Smooth muscle cell (in vitro differentiated cells): ENCODE results near the gene TNFSF8. TPM values are rescaled to one million over a fixed set of nuclear protein-coding genes. Genes with fewer than 3 reads are reported as not detected.

Experiments used
- DNase-seq: peaks from one replicate; lab custom pipeline; 2025; ENCODE audit not compliant: unreplicated experiment; lab: John Stamatoyannopoulos, UW
- H2AFZ ChIP-seq: fragments of 200-600 bp; sonication (generic); 2 replicates; pipeline ENCODE4 v1.6.0; 2016; ENCODE audit warnings: antibody characterized with exemption, low read depth, mild to moderate bottlenecking
- H3F3A ChIP-seq: fragments of 200-600 bp; sonication (generic); 2 replicates; pipeline ENCODE4 v1.6.0; 2017; ENCODE audit warnings: antibody characterized with exemption, low read depth
- H3K27ac ChIP-seq: fragments of 200-600 bp; sonication (generic); 2 replicates; pipeline ENCODE4 v1.5.1; 2016; ENCODE audit warnings: low read depth, mild to moderate bottlenecking
- H3K27me3 ChIP-seq: fragments of 200-600 bp; sonication (generic); 2 replicates; pipeline ENCODE4 v1.6.1; 2016; ENCODE audit warnings: low read depth, mild to moderate bottlenecking
- H3K36me3 ChIP-seq: fragments of 200-600 bp; sonication (generic); 2 replicates; pipeline ENCODE4 v1.5.1; 2016; ENCODE audit warnings: low read depth
- H3K4me1 ChIP-seq: fragments of 200-600 bp; sonication (generic); 2 replicates; pipeline ENCODE4 v1.5.1; 2016; ENCODE audit warnings: low read depth
- H3K4me2 ChIP-seq: fragments of 200-600 bp; sonication (generic); 2 replicates; pipeline ENCODE4 v1.6.0; 2016; ENCODE audit warnings: mild to moderate bottlenecking
- H3K4me3 ChIP-seq: fragments of 200-600 bp; sonication (generic); 2 replicates; pipeline ENCODE4 v1.5.1; 2016; ENCODE audit warnings: mild to moderate bottlenecking
- H3K79me2 ChIP-seq: fragments of 200-600 bp; sonication (generic); 2 replicates; pipeline ENCODE4 v1.6.0; 2016; ENCODE audit warnings: low read depth, mild to moderate bottlenecking
- H3K9ac ChIP-seq: fragments of 200-600 bp; sonication (generic); 2 replicates; pipeline ENCODE4 v1.6.0; 2016; ENCODE audit warnings: low read depth
- H3K9me3 ChIP-seq: fragments of 200-600 bp; sonication (generic); replicated peaks from 2 replicates; pipeline ENCODE4 v1.5.1; 2016; ENCODE audit warnings: low read depth
- H4K20me1 ChIP-seq: fragments of 200-600 bp; sonication (generic); 2 replicates; pipeline ENCODE4 v1.6.0; 2016; ENCODE audit warnings: low read depth
- CTCF ChIP-seq: fragments of 200-600 bp; sonication (generic); IDR thresholded peaks from 2 replicates; pipeline ENCODE4 v1.5.1; 2017; ENCODE audit warnings: borderline replicate concordance, mild to moderate bottlenecking, antibody characterized with exemption; ENCODE audit not compliant: insufficient read depth, poor library complexity, severe bottlenecking
- WGBS: methylation state at CpG from one replicate; pipeline ENCODE4 v1.1.7; 2016; ENCODE audit warnings: low lambda C conversion rate; 5-methylcytosine and 5-hydroxymethylcytosine counted together
- polyA plus RNA-seq: library from polyadenylated mRNA; unstranded; fragments of >200 nt; fragmentation: Nextera tagmentation; extraction: Ambion mirVana; gene quantifications from 2 replicates; pipeline ENCODE4 v1.2.1, GENCODE V29; 2016
- total RNA-seq: library from RNA; depleted of rRNA; stranded (reverse); fragments of >200 nt; gene quantifications from 2 replicates; pipeline ENCODE4 v1.2.3, GENCODE V29; 2014

Gene TNFSF8
- total and polyA plus RNA-seq, 2 experiments from 2014 or later: not detected

- Histone ChIP-seq H3K4me3 (no peak overlapping the region), H3K27me3 (no peaks in the 10 kb centered on the region)
Observed at GRCh38 chr9:114913656-114914055, 16.7 kb downstream of the TNFSF8 start.

GRCh38 chr9:114913217-114913616, 17.2 kb downstream of the TNFSF8 start:
- no peak for TF ChIP-seq CTCF
- H3K9ac ChIP-seq: no peak overlapping the region

More at GRCh38 chr9:114913656-114914055, 16.7 kb downstream of the TNFSF8 start:
- Histone ChIP-seq H3K36me3 (no peaks in the 10 kb centered on the region), H3K79me2 (no peaks in the 10 kb centered on the region), H3F3A (no peaks in the 10 kb centered on the region), H3K9me3 (no peaks in the 10 kb centered on the region), H4K20me1 (no peaks in the 10 kb centered on the region), H3K9ac (no peak overlapping the region), H3K27ac (no peak overlapping the region), H3K4me2 (no peak overlapping the region), H3K4me1 (peaks cover 1% of the 10 kb centered on the region), H2AFZ (no peak overlapping the region)
- WGBS: 95% methylated on average over 4 of the region's 4 CpGs
- TF ChIP-seq CTCF: no peak
- no peak for DNase-seq

GRCh38 chr9:114911167-114911821, 19.1 kb downstream of the TNFSF8 start:
- Histone ChIP-seq H4K20me1 (no peaks in the 10 kb centered on the region), H3K4me3 (no peak overlapping the region), H3K4me2 (no peak overlapping the region), H3K9ac (no peak overlapping the region), H3K27ac (no peak overlapping the region), H3K4me1 (peaks cover 6% of the 10 kb centered on the region), H3K9me3 (no peaks in the 10 kb centered on the region), H3F3A (no peaks in the 10 kb centered on the region), H3K36me3 (no peaks in the 10 kb centered on the region), H3K27me3 (no peaks in the 10 kb centered on the region), H3K79me2 (no peaks in the 10 kb centered on the region), H2AFZ (no peak overlapping the region)
- 34% methylated on average over 2 of the region's 2 CpGs for WGBS
- peak; percentile 73 for TF ChIP-seq CTCF
- no peak for DNase-seq

More at GRCh38 chr9:114913217-114913616, 17.2 kb downstream of the TNFSF8 start:
- Histone ChIP-seq H2AFZ (no peak overlapping the region), H3K4me2 (no peak overlapping the region), H3K36me3 (no peaks in the 10 kb centered on the region), H3K27me3 (no peaks in the 10 kb centered on the region), H3K4me3 (no peak overlapping the region), H4K20me1 (no peaks in the 10 kb centered on the region), H3K79me2 (no peaks in the 10 kb centered on the region), H3K4me1 (peaks cover 3% of the 10 kb centered on the region), H3K27ac (no peak overlapping the region), H3K9me3 (no peaks in the 10 kb centered on the region), H3F3A (no peaks in the 10 kb centered on the region)
- DNase-seq: no peak
- 89% methylated on average over 5 of the region's 5 CpGs for WGBS

GRCh38 chr9:114910541-114910940, 19.9 kb downstream of the TNFSF8 start:
- Histone ChIP-seq H3K4me1 (peaks cover 6% of the 10 kb centered on the region), H3K36me3 (no peaks in the 10 kb centered on the region), H3K9me3 (no peaks in the 10 kb centered on the region), H3K9ac (no peak overlapping the region), H3K79me2 (no peaks in the 10 kb centered on the region), H2AFZ (no peak overlapping the region), H4K20me1 (no peaks in the 10 kb centered on the region), H3F3A (no peaks in the 10 kb centered on the region), H3K27me3 (no peaks in the 10 kb centered on the region), H3K27ac (no peak overlapping the region), H3K4me3 (no peak overlapping the region), H3K4me2 (no peak overlapping the region)
- TF ChIP-seq CTCF: no peak
- WGBS: 96% methylated on average over 4 of the region's 4 CpGs
- no peak for DNase-seq
